Liver (tissue), 9 donors: ENCODE data around the gene WNT8A. TPM values are rescaled to one million over a fixed set of nuclear protein-coding genes. Genes with fewer than 3 reads are reported as not detected.

ENCODE experiments used
- DNase-seq: peaks from one replicate; pipeline ENCODE4 v3.0.0-alpha.2; 2017; ENCODE audit warnings: low spot score
- H3K27ac ChIP-seq, 2 donors: one replicate each; pipeline ENCODE4 v1.7.0; 2013; ENCODE audit warnings: inconsistent platforms in 2 of 2, low read length in 2 of 2, control low read depth in 1 of 2, low read depth in 1 of 2, mild to moderate bottlenecking in 1 of 2
- H3K27me3 ChIP-seq, 4 donors: one replicate each; pipeline versions ENCODE4 v1.6.1 to v1.7.0; 2013; ENCODE audit warnings: low read length in 3 of 4, inconsistent platforms in 1 of 4, mild to moderate bottlenecking in 1 of 4, moderate library complexity in 1 of 4; ENCODE audit not compliant: control insufficient read depth in 4 of 4, insufficient read depth in 4 of 4
- H3K36me3 ChIP-seq, 4 donors: one replicate each; pipeline versions ENCODE4 v1.6.1 to v1.7.0; 2013; ENCODE audit warnings: low read length in 3 of 4, mild to moderate bottlenecking in 3 of 4, low read depth in 1 of 4, moderate library complexity in 1 of 4; ENCODE audit not compliant: control insufficient read depth in 4 of 4, insufficient read depth in 3 of 4
- H3K4me1 ChIP-seq, 4 donors: one replicate each; pipeline versions ENCODE4 v1.6.1 to v1.7.0; 2013; ENCODE audit warnings: low read length in 3 of 4, mild to moderate bottlenecking in 3 of 4, moderate library complexity in 1 of 4; ENCODE audit not compliant: control insufficient read depth in 4 of 4, insufficient read depth in 4 of 4
- H3K4me3 ChIP-seq, 3 donors: one replicate each; pipeline versions ENCODE4 v1.6.1 to v1.7.0; 2013; ENCODE audit warnings: low read length in 3 of 3, control low read depth in 1 of 3, low read depth in 1 of 3, mild to moderate bottlenecking in 1 of 3
- H3K9ac ChIP-seq, 2 donors: one replicate each; pipeline ENCODE4 v1.7.0; 2013; ENCODE audit warnings: low read length in 2 of 2, mild to moderate bottlenecking in 2 of 2, moderate library complexity in 2 of 2, control low read depth in 1 of 2, low read depth in 1 of 2
- H3K9me3 ChIP-seq, 4 donors: one replicate each; pipeline versions ENCODE4 v1.6.1 to v1.7.0; 2013; ENCODE audit warnings: low read length in 3 of 4; ENCODE audit not compliant: control insufficient read depth in 4 of 4
- CTCF ChIP-seq: fragments of 150-350 bp; IDR thresholded peaks from 2 replicates; pipeline ENCODE4 v1.5.1; 2017; ENCODE audit warnings: improper control_type of control experiment, low read depth, low read length; ENCODE audit not compliant: missing input control
- EGR1 ChIP-seq, 2 donors: IDR thresholded peaks; 2 replicates each; pipeline ENCODE4 v1.6.1; 2016 to 2018; ENCODE audit warnings: antibody characterized with exemption in 2 of 2, low read depth in 2 of 2
- FOXA1 ChIP-seq: IDR thresholded peaks from 2 replicates; pipeline ENCODE4 v1.6.1; 2016; ENCODE audit warnings: antibody characterized with exemption
- FOXA2 ChIP-seq: IDR thresholded peaks from 2 replicates; pipeline ENCODE4 v1.6.1; 2016; ENCODE audit warnings: antibody characterized with exemption
- GABPA ChIP-seq, 2 donors: IDR thresholded peaks in 1 of 2; conservative IDR thresholded peaks in 1 of 2; 2 replicates each; pipeline ENCODE4 v1.6.1; 2016; ENCODE audit warnings: antibody characterized with exemption in 2 of 2, mild to moderate bottlenecking in 1 of 2, moderate library complexity in 1 of 2
- HNF4A ChIP-seq, 2 donors: conservative IDR thresholded peaks; 2 replicates each; pipeline ENCODE4 v1.6.1; 2016; ENCODE audit warnings: antibody characterized with exemption in 2 of 2, mild to moderate bottlenecking in 2 of 2
- HNF4G ChIP-seq: IDR thresholded peaks from 2 replicates; pipeline ENCODE4 v1.6.1; 2016; ENCODE audit warnings: antibody characterized with exemption
- JUND ChIP-seq, 2 donors: IDR thresholded peaks; 2 replicates each; pipeline ENCODE4 v1.6.1; 2016; ENCODE audit warnings: antibody characterized with exemption in 2 of 2
- NR2F2 ChIP-seq: IDR thresholded peaks from 2 replicates; pipeline ENCODE4 v1.6.1; 2016; ENCODE audit warnings: antibody characterized with exemption
- RAD21 ChIP-seq, 2 donors: IDR thresholded peaks; 2 replicates each; pipeline ENCODE4 v1.6.1; 2016; ENCODE audit warnings: antibody characterized with exemption in 2 of 2, mild to moderate bottlenecking in 2 of 2
- RXRA ChIP-seq, 2 donors: IDR thresholded peaks; 2 replicates each; pipeline ENCODE4 v1.6.1; 2017 to 2018; ENCODE audit warnings: antibody characterized with exemption in 2 of 2, mild to moderate bottlenecking in 1 of 2
- SP1 ChIP-seq: IDR thresholded peaks from 2 replicates; pipeline ENCODE4 v1.6.1; 2018; ENCODE audit warnings: antibody characterized with exemption, mild to moderate bottlenecking
- TAF1 ChIP-seq: conservative IDR thresholded peaks from 2 replicates; pipeline ENCODE4 v1.6.1; 2016; ENCODE audit warnings: antibody characterized with exemption, mild to moderate bottlenecking
- YY1 ChIP-seq: IDR thresholded peaks from 2 replicates; pipeline ENCODE4 v1.6.1; 2016; ENCODE audit warnings: antibody characterized with exemption, mild to moderate bottlenecking
- WGBS: extraction: QIAGEN DNeasy Blood & Tissue Kit; methylation state at CpG from one replicate; pipeline ENCODE4 v1.1.7; 2013; 5-methylcytosine and 5-hydroxymethylcytosine counted together
- polyA plus RNA-seq, 2 donors: library from polyadenylated mRNA; stranded (reverse) in 1 of 2; unstranded in 1 of 2; fragments of 200-250 nt in 1 of 2; fragments of >200 nt in 1 of 2; fragmentation: Nextera tagmentation in 1 of 2; extraction: Ambion mirVana in 1 of 2; gene quantifications; one replicate each; pipeline versions ENCODE4 v1.2.1 to v1.2.3, GENCODE V29; 2013 to 2015
- total RNA-seq, 2 donors: library from RNA; depleted of rRNA; stranded (reverse); fragments of >200 nt; gene quantifications; one replicate each; pipeline ENCODE4 v1.2.3, GENCODE V29; 2014
- TF ChIP-seq, protein P1 (sequence below): IDR thresholded peaks from 2 replicates; pipeline ENCODE4 v1.6.1; 2016; ENCODE audit warnings: antibody characterized with exemption
- TF ChIP-seq, protein P2 (sequence below): IDR thresholded peaks from 2 replicates; pipeline ENCODE4 v1.6.1; 2016; ENCODE audit warnings: antibody characterized with exemption
- TF ChIP-seq, protein P3 (sequence below): IDR thresholded peaks from 2 replicates; pipeline ENCODE4 v1.6.1; 2016; ENCODE audit warnings: antibody characterized with exemption, mild to moderate bottlenecking
- TF ChIP-seq, protein P4 (sequence below): IDR thresholded peaks from 2 replicates; pipeline ENCODE4 v1.6.1; 2016; ENCODE audit warnings: antibody characterized with exemption
- donor health status: healthy.
- donor health status: healthy.
- donor health status: healthy.
- donor health status: healthy.
- donor health status: healthy.

WNT8A gene
- total and polyA plus RNA-seq, 4 donors: not detected

DNA sequence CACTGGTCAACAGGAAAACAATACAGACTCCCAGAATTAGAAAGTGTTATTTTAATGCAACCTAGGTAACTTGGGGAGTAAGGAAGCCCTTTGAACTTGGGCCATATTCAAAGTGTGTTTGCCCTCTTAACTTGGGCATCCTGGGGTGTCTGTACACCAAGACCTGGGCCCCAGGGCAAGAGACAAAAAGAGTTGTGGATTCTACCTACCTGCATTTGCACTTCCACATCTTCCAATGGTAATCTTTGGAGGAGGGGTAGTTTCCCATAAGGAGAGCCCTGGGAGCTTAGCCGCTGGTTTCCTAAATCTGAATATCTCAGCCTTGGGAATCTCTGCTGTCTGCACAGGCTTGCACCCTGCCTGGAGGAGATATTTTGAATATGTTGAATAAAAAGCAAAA is 8.5 kb downstream of the WNT8A start:
- Histone ChIP-seq H3K27me3 (no peaks in the 10 kb centered on the region), H3K36me3 (no peaks in the 10 kb centered on the region), H3K9me3 (no peaks in the 10 kb centered on the region), H3K4me3 (no peak overlapping the region), H3K27ac (no peak overlapping the region), H3K4me1 (no peaks in the 10 kb centered on the region), H3K9ac (no peak overlapping the region)
- no peak for TF ChIP-seq CTCF
- TF ChIP-seq HNF4G: no peak
- TF ChIP-seq TAF1: no peak
- TF ChIP-seq RXRA (IDR thresholded peaks at IDR 0.05): no peak
- TF ChIP-seq, protein P1, sequence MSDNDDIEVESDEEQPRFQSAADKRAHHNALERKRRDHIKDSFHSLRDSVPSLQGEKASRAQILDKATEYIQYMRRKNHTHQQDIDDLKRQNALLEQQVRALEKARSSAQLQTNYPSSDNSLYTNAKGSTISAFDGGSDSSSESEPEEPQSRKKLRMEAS: no peak
- TF ChIP-seq HNF4A (conservative IDR thresholded peaks at IDR 0.05): no peak
- TF ChIP-seq, protein P2, sequence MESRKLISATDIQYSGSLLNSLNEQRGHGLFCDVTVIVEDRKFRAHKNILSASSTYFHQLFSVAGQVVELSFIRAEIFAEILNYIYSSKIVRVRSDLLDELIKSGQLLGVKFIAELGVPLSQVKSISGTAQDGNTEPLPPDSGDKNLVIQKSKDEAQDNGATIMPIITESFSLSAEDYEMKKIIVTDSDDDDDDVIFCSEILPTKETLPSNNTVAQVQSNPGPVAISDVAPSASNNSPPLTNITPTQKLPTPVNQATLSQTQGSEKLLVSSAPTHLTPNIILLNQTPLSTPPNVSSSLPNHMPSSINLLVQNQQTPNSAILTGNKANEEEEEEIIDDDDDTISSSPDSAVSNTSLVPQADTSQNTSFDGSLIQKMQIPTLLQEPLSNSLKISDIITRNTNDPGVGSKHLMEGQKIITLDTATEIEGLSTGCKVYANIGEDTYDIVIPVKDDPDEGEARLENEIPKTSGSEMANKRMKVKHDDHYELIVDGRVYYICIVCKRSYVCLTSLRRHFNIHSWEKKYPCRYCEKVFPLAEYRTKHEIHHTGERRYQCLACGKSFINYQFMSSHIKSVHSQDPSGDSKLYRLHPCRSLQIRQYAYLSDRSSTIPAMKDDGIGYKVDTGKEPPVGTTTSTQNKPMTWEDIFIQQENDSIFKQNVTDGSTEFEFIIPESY: no peak
- no peak for TF ChIP-seq FOXA2
- no peak for TF ChIP-seq SP1
- no peak for TF ChIP-seq GABPA (IDR thresholded peaks at IDR 0.05 in 1 of 2, conservative IDR thresholded peaks at IDR 0.05 in 1 of 2)
- TF ChIP-seq, protein P3, sequence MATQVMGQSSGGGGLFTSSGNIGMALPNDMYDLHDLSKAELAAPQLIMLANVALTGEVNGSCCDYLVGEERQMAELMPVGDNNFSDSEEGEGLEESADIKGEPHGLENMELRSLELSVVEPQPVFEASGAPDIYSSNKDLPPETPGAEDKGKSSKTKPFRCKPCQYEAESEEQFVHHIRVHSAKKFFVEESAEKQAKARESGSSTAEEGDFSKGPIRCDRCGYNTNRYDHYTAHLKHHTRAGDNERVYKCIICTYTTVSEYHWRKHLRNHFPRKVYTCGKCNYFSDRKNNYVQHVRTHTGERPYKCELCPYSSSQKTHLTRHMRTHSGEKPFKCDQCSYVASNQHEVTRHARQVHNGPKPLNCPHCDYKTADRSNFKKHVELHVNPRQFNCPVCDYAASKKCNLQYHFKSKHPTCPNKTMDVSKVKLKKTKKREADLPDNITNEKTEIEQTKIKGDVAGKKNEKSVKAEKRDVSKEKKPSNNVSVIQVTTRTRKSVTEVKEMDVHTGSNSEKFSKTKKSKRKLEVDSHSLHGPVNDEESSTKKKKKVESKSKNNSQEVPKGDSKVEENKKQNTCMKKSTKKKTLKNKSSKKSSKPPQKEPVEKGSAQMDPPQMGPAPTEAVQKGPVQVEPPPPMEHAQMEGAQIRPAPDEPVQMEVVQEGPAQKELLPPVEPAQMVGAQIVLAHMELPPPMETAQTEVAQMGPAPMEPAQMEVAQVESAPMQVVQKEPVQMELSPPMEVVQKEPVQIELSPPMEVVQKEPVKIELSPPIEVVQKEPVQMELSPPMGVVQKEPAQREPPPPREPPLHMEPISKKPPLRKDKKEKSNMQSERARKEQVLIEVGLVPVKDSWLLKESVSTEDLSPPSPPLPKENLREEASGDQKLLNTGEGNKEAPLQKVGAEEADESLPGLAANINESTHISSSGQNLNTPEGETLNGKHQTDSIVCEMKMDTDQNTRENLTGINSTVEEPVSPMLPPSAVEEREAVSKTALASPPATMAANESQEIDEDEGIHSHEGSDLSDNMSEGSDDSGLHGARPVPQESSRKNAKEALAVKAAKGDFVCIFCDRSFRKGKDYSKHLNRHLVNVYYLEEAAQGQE: no peak
- TF ChIP-seq NR2F2: no peak
- TF ChIP-seq FOXA1: no peak
- TF ChIP-seq JUND (IDR thresholded peaks at IDR 0.05): no peak
- no peak for TF ChIP-seq YY1
- TF ChIP-seq RAD21 (IDR thresholded peaks at IDR 0.05): no peak
- no peak for TF ChIP-seq EGR1 (IDR thresholded peaks at IDR 0.05; ENCODE audit: low read depth in 2 of 2)
- DNase-seq: no peak
- 58% methylated on average over 1 of the region's 1 CpG for WGBS

DNA sequence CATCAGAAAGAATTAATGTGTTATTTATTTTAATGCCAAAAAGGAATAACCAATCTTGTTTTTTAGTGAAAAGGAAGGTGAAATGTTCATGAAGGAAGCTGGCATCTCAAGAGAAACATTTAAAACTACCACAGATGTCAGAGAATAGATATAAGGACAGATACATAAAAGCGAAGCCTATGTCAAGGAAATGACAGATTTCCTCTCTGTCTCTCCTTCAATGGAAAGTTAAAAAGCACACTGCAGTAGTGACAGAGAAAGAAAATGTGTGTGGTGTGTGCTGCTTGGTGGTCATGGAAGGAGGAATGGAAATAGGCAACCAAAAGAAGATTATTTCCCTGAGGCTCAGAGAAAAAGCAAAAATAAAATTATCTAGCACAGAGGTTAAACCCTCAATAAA is 9.2 kb downstream of the WNT8A start:
- H3K9me3 ChIP-seq: no peaks in the 10 kb centered on the region
- H3K36me3 ChIP-seq: no peaks in the 10 kb centered on the region
- WGBS: 54% methylated on average over 1 of the region's 1 CpG
- H3K27me3 ChIP-seq: no peaks in the 10 kb centered on the region
- no peak overlapping the region for H3K9ac ChIP-seq
- no peak overlapping the region for H3K4me3 ChIP-seq
- DNase-seq: no peak
- no peak overlapping the region for H3K27ac ChIP-seq
- no peaks in the 10 kb centered on the region for H3K4me1 ChIP-seq
- TF ChIP-seq, protein P1: no peak
- TF ChIP-seq YY1: no peak
- TF ChIP-seq GABPA (IDR thresholded peaks at IDR 0.05 in 1 of 2, conservative IDR thresholded peaks at IDR 0.05 in 1 of 2): no peak
- no peak for TF ChIP-seq NR2F2
- TF ChIP-seq, protein P4, sequence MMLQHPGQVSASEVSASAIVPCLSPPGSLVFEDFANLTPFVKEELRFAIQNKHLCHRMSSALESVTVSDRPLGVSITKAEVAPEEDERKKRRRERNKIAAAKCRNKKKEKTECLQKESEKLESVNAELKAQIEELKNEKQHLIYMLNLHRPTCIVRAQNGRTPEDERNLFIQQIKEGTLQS: no peak
- TF ChIP-seq RAD21 (IDR thresholded peaks at IDR 0.05): no peak
- TF ChIP-seq TAF1: no peak
- no peak for TF ChIP-seq HNF4A (conservative IDR thresholded peaks at IDR 0.05)
- no peak for TF ChIP-seq SP1
- no peak for TF ChIP-seq RXRA (IDR thresholded peaks at IDR 0.05)
- TF ChIP-seq, protein P3: no peak
- TF ChIP-seq, protein P2: no peak
- TF ChIP-seq JUND (IDR thresholded peaks at IDR 0.05): no peak
- TF ChIP-seq FOXA1: no peak
